Left lung (tissue), 10 donors: Measurements from ENCODE around the gene DLK2. TPM values are rescaled to one million over a fixed set of nuclear protein-coding genes. Genes with fewer than 3 reads are reported as not detected.

ENCODE experiments used
- ATAC-seq: fragments of 200-7000 bp; cut with Tn5 transposase; one replicate; pipeline ENCODE4 v1.9.1; 2020; ENCODE audit warnings: moderate library complexity
- DNase-seq, 4 donors: peaks; one replicate each; pipeline ENCODE4 v3.0.0-alpha.2; 2013 to 2020
- H3K27ac ChIP-seq, 2 donors: fragments of 200-600 bp; sonication (generic) in 1 of 2; one replicate each; pipeline versions ENCODE4 v1.5.0 to v1.8.0; 2020 to 2021
- H3K27me3 ChIP-seq, 2 donors: fragments of 200-600 bp; sonication (generic) in 1 of 2; one replicate each; pipeline versions ENCODE4 v1.5.0 to v1.8.0; 2020 to 2021
- H3K36me3 ChIP-seq, 2 donors: fragments of 200-600 bp; sonication (generic) in 1 of 2; one replicate each; pipeline versions ENCODE4 v1.5.0 to v1.8.0; 2020 to 2021
- H3K4me1 ChIP-seq, 2 donors: fragments of 200-600 bp; one replicate each; pipeline ENCODE4 v1.8.0; 2021
- H3K4me3 ChIP-seq, 2 donors: fragments of 200-600 bp; sonication (generic) in 1 of 2; one replicate each; pipeline versions ENCODE4 v1.5.0 to v1.8.0; 2020 to 2021; ENCODE audit warnings: mild to moderate bottlenecking in 1 of 2
- H3K9me3 ChIP-seq, 2 donors: fragments of 200-600 bp; sonication (generic) in 1 of 2; one replicate each; pipeline versions ENCODE4 v1.5.0 to v1.8.0; 2020 to 2021
- CTCF ChIP-seq, 2 donors: fragments of 200-600 bp; sonication (generic) in 1 of 2; IDR thresholded peaks; one replicate each; pipeline versions ENCODE4 v1.5.0 to v1.8.0; 2021; ENCODE audit warnings: antibody characterized with exemption in 2 of 2
- intact Hi-C, 2 donors: fragments of 100-400 bp; cut with DNase I; formaldehyde crosslinking; loops; one replicate each; pipeline versions ENCODE4 v1.11.2 to v1.14.2; 2022
- polyA plus RNA-seq, 6 donors: library from polyadenylated mRNA; unstranded; fragments of 120-200 nt; gene quantifications; one replicate each; pipeline ENCODE4 v1.2.1, GENCODE V29; 2013; ENCODE audit not compliant: insufficient read length in 6 of 6
- total RNA-seq, 2 donors: library from RNA; stranded (reverse); fragmentation: NEBNext Ultra II Directional; extraction: Animal tissue kit (Norgen Biotek cat#: 25700); gene quantifications; one replicate each; pipeline ENCODE4 v1.2.1, GENCODE V29; 2021
- donor health status: DM: no; HTN: yes; CAD: no.
- donor health status: DM: no; HTN: no; CAD: no.

Gene DLK2
- total and polyA plus RNA-seq, 8 donors: 0.93 to 2.6 (median 1.7) TPM

- peaks cover 0 to 10% of the 10 kb centered on the region in 2 donors for H3K4me1 ChIP-seq
- intact Hi-C loops: no loop called here
- H3K9me3 ChIP-seq: no peaks in the 10 kb centered on the region
- ATAC-seq: peak; percentile 75
- DNase-seq: peak in 2 of 4 donors; percentile 28 to 57
- peaks cover 0 to 90% of the 10 kb centered on the region in 2 donors for H3K36me3 ChIP-seq
- no peak overlapping the region for H3K4me3 ChIP-seq
- H3K27ac ChIP-seq: peak overlapping the region in 1 of 2 donors; percentile 37
- no peak for TF ChIP-seq CTCF (IDR thresholded peaks at IDR 0.05)
- H3K27me3 ChIP-seq: no peaks in the 10 kb centered on the region
These were observed 18.6 kb downstream of the DLK2 start for GRCh38 chr6:43436577-43437282.

- no peaks in the 10 kb centered on the region for H3K9me3 ChIP-seq
- intact Hi-C loops: no loop called here
- H3K4me3 ChIP-seq: no peak overlapping the region
- no peak for TF ChIP-seq CTCF (IDR thresholded peaks at IDR 0.05)
- H3K4me1 ChIP-seq: peaks cover 0 to 10% of the 10 kb centered on the region in 2 donors
- no peaks in the 10 kb centered on the region for H3K27me3 ChIP-seq
- peak overlapping the region in 1 of 2 donors; percentile 37 for H3K27ac ChIP-seq
- peaks cover 0 to 86% of the 10 kb centered on the region in 2 donors for H3K36me3 ChIP-seq
- DNase-seq: no peak
- ATAC-seq: no peak
These were observed 19.5 kb downstream of the DLK2 start for GRCh38 chr6:43435682-43436437.

- intact Hi-C loops: no loop called here
- no peak for TF ChIP-seq CTCF (IDR thresholded peaks at IDR 0.05)
- Histone ChIP-seq H3K9me3 (no peaks in the 10 kb centered on the region), H3K27me3 (no peaks in the 10 kb centered on the region), H3K4me3 (no peak overlapping the region), H3K4me1 (peaks cover 0 to 15% of the 10 kb centered on the region in 2 donors), H3K36me3 (peaks cover 0 to 77% of the 10 kb centered on the region in 2 donors), H3K27ac (no peak overlapping the region)
- no peak for DNase-seq
- no peak for ATAC-seq
These were observed 20.4 kb downstream of the DLK2 start for GRCh38 chr6:43434943-43435342.

- peaks cover 0 to 69% of the 10 kb centered on the region in 2 donors for H3K36me3 ChIP-seq
- H3K4me1 ChIP-seq: peaks cover 0 to 22% of the 10 kb centered on the region in 2 donors
- H3K27me3 ChIP-seq: no peaks in the 10 kb centered on the region
- intact Hi-C loops: no loop called here
- DNase-seq (no peak), ATAC-seq (no peak)
- no peak for TF ChIP-seq CTCF (IDR thresholded peaks at IDR 0.05)
- no peak overlapping the region for H3K27ac ChIP-seq
- no peaks in the 10 kb centered on the region for H3K9me3 ChIP-seq
- no peak overlapping the region for H3K4me3 ChIP-seq
These were observed 21.1 kb downstream of the DLK2 start for GRCh38 chr6:43434001-43434840.
